Measurements from ENCODE around the gene AFF3. TPM values are rescaled to one million over a fixed set of nuclear protein-coding genes. Genes with fewer than 3 reads are reported as not detected.
"Not testable (repeated sequence)": the region's sequence is repeated elsewhere in the genome, so short reads cannot be mapped to it uniquely, and the experiment has no call there.

The AFF3 gene
- polyA plus RNA-seq, 3 donors, result 13.5 to 25.5 (median 18.3) TPM

DNA sequence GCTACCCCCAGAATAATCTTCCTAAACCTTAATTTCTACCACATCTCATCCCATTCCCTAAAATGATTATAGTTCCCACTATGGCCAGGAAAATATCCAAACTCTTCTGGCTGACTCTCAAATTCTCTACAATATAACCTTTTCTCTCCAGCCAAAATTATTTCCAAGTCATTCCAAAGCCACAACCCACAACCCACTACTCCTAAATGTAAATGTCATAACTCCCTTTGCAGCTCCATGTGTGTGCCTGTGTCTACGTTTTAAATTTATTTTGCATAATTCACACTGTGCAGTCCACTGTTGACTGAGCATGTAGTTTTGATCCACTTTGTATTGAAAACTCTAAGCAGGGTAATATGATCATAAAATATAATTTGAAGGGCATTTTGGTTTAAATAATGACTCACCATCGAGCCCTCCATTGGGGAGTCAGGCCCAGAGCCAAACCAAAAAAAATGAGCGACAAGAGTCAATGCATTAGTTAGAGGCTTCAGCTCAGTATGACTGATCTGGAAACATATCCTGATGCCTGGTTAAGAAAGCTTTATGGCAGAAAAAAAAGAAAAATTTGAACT, 171.0 kb downstream of the AFF3 start:
- DNase-seq, result no peak

DNA sequence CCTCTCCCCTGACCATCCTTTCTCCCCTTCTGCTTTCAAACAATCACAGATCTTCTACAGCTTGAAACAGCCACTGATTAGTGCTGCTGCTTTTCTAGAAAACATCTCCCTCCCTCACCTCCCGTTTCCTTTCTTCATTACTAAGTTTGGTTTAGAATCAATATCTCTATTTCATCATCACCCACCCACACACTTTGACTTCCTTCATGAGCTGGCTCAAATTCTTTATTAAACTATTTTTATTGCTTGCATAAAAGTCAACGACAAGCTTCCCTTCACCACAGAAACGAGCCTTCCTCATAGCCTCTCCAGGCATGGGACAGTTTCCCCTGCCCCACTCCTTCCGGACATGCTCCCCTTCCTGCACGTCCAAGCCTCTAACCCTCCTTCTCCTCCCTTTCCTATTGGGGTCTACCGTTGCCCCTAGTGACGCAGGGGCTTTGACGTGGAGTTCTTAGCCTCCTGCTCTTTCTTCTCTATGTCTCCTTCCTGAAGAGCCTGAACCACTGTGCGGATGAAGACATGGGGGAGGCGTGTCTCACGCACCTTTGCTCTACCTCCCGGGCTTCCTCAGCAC, 172.0 kb downstream of the AFF3 start:
- DNase-seq, result no peak

- no peak for DNase-seq
Observed at GRCh38 chr2:99961196-99961913, 181.0 kb downstream of the AFF3 start.

DNA sequence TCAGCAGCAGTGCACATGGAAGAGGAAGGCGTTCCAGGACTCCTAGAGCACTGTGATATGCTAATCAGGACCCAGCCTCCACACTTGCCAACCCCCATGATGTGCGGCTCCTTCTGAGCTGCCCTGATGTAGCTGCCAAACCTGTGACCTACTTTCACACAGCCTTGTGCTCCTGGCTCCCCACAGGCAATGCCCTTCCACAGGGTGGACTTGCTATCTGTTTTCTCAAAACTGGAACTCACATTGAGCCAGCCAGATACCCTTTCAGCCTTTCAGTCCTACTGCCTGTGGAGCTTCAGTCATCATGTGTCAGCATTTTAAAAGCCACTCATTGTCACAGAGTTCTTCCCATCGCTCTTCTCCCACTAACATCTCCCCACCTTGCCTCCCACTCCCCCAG, 181.6 kb downstream of the AFF3 start:
- DNase-seq, result no peak

DNA sequence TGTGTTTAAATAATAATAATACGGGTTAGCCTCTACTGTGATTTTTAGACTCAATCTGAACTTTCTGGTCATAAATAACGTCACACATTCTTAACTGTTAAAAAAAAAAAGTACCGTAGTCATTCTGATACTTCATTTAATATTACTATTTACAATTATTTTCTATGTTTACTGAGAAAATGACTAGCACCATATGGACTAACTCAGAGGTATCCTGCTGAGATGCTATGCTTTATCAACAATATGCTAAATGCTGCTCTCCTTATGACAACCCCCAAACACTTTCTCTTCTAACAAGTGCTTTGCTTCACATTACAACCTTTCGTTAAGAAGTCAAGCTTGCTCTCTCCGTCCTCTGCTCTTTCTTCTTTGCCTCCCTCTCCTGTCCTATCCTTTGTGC, 182.1 kb downstream of the AFF3 start:
- no peak for DNase-seq

DNA sequence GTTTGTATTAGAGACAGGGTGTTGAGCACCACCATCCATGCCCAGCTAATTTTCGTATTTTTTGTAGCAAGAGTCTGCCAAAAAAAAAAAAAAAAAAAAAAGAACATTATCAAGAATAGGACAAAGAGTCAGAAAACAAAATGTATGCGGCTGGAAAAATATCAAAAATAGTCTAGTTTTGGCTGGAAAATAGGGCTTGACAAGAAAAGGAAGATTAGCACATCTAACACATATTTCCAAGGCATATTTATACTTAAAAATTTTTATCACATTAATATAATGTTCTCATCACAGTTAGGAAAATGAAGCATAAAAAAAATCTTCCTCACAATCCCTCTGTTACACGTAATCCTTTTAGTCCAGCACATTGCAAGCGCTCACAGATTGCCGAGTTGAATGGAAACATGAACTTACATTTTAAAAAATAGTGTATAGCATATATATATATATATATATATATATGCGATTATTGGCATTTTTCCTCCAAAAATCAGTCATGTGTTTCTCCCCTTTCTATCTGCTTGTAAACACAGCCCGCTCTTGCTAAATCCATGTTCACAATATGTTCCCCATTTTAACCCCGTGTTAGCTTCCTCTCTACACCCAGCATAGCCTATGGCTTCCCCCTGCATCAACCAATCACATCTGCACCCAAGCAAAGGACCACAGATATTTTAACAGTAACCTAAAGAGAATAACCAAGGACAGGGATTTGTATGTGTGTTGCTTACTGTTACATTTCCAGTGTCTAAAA, 183.0 kb downstream of the AFF3 start:
- DNase-seq, result peak; percentile 4

DNA sequence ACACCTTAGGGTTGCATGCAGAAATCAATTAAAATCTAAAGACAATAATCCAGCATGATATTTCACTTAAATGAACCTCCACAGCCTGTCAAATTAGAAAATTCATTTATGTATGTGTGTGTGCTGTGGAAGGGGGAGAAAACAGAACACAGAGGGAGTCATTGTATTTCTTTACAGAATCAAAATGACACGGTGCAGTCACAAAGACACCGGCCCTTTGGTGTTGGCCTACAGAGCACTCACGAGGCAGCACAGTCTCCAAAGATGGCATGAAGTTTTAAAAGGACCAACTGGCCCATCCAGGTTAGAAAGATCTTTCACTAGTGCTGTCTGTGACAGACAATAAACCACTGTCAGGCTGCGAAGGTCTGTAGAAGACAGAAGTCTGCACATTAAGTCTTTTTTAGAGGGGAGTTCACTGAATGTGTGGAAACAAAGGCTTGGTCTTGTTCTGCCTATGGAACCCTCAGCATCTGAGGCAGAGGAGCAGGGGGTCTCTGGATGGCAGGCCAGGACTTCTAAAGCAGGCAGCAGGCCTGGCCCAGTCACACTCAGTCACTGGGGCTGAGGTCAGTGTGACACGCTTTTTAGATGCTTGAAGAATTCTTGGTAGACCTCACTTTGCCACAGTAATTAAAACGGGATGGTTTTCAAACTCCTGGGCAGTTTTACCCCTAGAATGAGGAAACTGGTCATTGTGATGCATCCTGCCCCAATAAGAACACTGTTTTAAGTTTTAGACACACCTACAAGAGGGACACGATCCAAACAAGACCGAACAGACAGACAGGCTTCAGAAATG, 184.9 kb downstream of the AFF3 start:
- no peak for DNase-seq

DNA sequence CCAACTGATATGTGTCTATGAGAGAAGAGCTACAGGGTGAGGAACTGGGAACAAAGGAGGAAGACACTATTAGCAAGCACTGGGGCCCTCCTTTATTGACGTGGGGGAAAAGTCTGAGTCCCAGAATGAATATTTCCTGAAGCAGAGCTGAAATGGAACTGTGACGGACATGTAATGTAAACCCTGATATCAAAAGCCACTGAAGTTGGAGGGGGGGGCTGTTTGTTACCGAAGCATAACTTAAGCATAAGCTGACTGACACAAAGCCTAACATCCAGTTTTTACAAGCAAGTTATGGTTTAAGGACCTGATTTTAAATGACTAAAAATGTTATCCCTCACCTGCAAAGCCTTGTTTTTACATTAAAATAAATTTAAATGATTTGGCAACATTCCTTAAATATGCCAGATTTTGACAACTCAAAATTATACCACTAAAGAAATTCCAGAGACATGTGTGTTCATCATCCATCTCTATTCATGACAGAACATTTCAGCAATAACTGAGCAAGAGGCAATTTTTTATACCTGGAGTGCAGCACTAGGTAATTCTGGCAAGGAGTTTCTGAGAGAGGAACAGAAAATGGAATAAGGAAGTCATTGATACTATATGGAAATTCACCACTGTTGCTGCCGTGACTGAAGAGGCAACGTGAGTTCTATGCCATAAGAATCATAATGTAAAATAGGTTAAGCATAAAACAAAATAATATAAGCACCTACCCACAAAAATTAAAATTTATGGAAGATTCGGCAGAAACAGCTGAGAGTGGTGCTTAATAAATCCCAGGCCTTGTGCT, 186.0 kb downstream of the AFF3 start:
- no peak for DNase-seq

DNA sequence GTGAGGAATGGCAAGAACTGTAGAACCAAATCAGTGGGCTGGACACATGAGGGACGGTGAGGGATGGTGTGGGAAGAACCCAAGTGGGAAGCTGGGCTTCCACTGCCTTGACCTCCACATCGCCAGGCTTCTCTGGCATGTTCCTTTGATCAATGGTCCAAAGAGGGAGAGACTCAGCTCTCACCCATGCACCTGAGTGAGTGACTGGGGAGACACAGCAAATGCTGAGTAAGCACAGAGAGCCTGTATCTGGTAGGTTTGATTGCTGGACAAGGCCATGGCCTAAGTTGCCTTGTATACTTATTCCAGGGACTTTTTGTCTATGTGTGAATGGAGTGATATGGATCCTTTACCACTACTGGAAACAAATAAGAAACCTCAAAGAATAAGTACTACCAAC, 188.6 kb downstream of the AFF3 start:
- no peak for DNase-seq

- no peak for DNase-seq
Observed at GRCh38 chr2:99949963-99950362, 192.4 kb downstream of the AFF3 start.

DNA sequence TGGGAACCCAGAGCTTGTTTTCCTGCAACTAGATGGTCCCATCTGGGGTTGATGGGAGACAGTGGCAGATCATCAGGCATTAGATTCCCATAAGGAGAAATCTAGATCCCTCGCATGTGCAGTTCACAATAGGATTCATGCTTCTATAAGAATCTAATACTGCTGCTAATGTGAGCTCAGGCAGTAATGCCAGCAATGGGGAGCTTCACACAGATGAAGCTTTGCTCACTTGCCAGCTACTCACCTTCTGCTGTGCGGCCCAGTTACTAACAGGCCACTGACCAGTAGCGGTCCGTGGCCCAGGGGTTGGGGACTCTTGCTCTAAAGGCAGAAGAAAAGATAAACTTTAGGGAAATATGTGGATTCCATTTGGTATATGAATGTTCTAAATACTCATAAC, 192.9 kb downstream of the AFF3 start:
- no peak for DNase-seq

DNA sequence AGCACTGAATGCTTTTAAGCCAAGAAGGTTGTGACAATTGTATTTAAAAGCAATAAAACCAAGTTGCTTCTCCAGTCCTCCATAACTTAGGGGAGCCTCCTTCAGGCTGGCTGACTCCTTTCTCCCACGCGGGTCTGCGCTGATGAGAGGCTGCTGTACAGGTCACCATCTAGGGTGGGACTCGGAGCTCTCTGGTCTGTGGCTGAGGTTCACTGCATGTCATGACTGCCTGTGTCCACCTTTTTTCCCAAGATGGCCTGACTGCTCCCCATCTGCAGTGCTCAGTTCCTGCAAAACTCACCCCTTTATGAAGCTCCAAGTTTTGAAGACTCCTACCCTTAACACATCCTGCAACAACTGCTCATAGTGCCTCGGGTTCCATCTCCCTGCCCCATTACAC, 194.4 kb downstream of the AFF3 start:
- DNase-seq, result no peak

GRCh38 chr2:99947366-99947765, 195.0 kb downstream of the AFF3 start:
- not testable (repeated sequence) for DNase-seq

DNA sequence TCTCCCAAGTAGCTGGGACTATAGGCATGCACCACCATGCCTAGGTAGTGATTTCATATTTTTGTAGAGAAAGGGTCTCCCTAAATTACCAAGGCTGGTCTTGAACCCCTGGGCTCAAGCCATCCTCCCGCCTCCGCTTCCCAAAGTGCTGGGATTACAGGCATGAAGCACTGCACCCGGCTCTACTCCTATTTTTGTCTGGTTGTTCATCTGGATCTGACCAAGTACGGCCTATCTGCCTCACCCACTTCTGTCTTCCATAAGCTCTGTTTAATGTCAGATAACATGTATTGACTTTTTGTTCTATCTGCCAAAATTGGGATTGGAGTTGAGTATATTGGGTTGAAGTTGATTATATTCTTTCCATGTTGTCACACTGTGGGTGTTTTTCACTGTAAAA, 198.4 kb downstream of the AFF3 start:
- DNase-seq, result no peak

- no peak for DNase-seq
Observed at GRCh38 chr2:99942561-99943347, 199.6 kb downstream of the AFF3 start.

DNA sequence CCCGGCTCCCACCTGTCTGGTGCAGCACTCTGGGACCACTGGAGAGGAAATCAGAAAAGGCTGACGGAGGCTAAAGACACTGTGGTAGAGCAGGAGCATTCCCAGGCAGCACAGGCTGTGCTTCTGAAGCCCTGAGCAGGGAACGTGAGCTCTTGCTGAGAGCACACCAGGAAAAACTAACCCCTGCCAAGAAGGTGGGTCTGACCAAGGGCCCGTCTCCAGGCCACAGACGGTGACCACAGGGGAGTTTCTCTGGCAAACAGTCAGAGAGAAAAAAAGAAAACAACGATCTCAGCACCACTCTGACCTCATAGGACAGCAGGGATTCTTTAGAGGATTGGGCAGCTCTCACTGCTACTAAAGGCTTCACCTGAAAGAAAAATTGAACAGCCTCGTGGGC, 201.4 kb downstream of the AFF3 start:
- DNase-seq, result no peak

DNA sequence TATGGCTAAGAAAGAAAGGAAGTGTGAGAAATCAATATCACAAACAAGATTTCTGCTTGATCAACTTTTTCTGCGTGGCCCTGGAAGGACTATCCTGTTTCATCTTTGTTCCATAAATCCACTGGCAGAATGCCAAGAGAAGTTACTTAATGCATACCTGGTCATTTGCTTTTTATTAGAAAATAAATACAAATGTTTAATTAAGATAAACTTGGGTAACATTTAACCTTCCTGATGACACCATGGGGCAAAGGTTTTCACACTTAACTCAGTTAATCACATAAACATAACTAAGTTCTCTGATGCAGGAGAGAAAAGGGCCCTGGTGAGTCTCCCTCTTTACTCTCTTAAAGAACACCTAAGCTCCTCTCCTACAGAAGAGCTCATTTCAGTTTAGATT, 203.3 kb downstream of the AFF3 start:
- DNase-seq, result no peak

DNA sequence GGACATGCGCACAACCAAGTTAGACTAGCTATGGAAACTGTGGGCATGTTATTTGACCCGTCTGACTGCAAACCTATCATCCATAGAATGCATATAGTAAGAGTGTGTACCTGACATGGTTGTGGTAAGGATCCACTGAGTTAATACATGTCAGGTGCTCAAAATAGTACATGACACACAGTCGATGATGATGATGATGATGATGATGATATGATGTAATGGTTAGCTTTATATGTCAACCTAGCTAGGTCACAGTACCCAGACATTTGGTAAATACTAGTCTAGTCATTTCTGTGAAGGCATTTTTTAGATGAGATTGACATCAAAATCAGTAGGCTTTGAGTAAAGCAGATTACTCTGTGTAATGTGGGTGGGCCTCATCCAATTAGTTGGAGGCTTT, 204.1 kb downstream of the AFF3 start:
- no peak for DNase-seq

GRCh38 chr2:99936065-99936464, 206.3 kb downstream of the AFF3 start:
- no peak for DNase-seq

- no peak for DNase-seq
Observed at GRCh38 chr2:99935662-99936061, 206.7 kb downstream of the AFF3 start.
